CD4-positive, alpha-beta T cell treated with Interleukin-1 beta for 1 hour (primary cell): ENCODE measurements around the gene NPTX1.
A peak's percentile ranks its signal among the peaks of the same experiment; 100 is the strongest.

Experiments used
- DNase-seq, 2 donors: peaks; one replicate each; pipeline ENCODE4 v3.0.0-alpha.2; 2020 to 2022

NPTX1 gene

GRCh38 chr17:80442764-80443163 lies 33.6 kb downstream of the NPTX1 start:
- no peak for DNase-seq

- DNase-seq: no peak
Observed at GRCh38 chr17:80442323-80442659, 34.1 kb downstream of the NPTX1 start.

GRCh38 chr17:80441598-80442322 lies 34.6 kb downstream of the NPTX1 start:
- DNase-seq: no peak

GRCh38 chr17:80441133-80441578 lies 35.3 kb downstream of the NPTX1 start:
- DNase-seq: peak; percentile 10 to 30

GRCh38 chr17:80439499-80439898 lies 36.9 kb downstream of the NPTX1 start:
- no peak for DNase-seq

GRCh38 chr17:80438806-80439205 lies 37.6 kb downstream of the NPTX1 start:
- DNase-seq: no peak

- DNase-seq: no peak
Observed at GRCh38 chr17:80437532-80437931, 38.9 kb downstream of the NPTX1 start.

- DNase-seq: no peak
Observed at GRCh38 chr17:80433916-80434666, 42.3 kb downstream of the NPTX1 start.

GRCh38 chr17:80432961-80433550 lies 43.4 kb downstream of the NPTX1 start:
- DNase-seq: no peak

GRCh38 chr17:80432350-80432955 lies 44.0 kb downstream of the NPTX1 start:
- no peak for DNase-seq

- no peak for DNase-seq
Observed at GRCh38 chr17:80431246-80432195, 44.9 kb downstream of the NPTX1 start.

GRCh38 chr17:80430446-80431245 lies 45.8 kb downstream of the NPTX1 start:
- DNase-seq: no peak

GRCh38 chr17:80429356-80430275 lies 46.8 kb downstream of the NPTX1 start:
- DNase-seq: no peak

GRCh38 chr17:80428796-80429195 lies 47.6 kb downstream of the NPTX1 start:
- DNase-seq: no peak

GRCh38 chr17:80428363-80428762 lies 48.0 kb downstream of the NPTX1 start:
- DNase-seq: no peak

- no peak for DNase-seq
Observed at GRCh38 chr17:80427366-80428282, 48.8 kb downstream of the NPTX1 start.

- DNase-seq: peak; percentile 86 to 90
Observed at GRCh38 chr17:80426671-80427326, 49.6 kb downstream of the NPTX1 start.

GRCh38 chr17:80425835-80426426 lies 50.5 kb downstream of the NPTX1 start:
- no peak for DNase-seq
